Natural killer cell (primary cell): ENCODE measurements around the gene RITA1. TPM values are rescaled to one million over a fixed set of nuclear protein-coding genes. Genes with fewer than 3 reads are reported as not detected.

ENCODE experiments used
- ATAC-seq, 3 donors: fragments of 150-1000 bp in 2 of 3; fragments of 200-7000 bp in 1 of 3; cut with Tn5 transposase; 1 replicate in 1 of 3; 2 replicates in 2 of 3; pipeline ENCODE4 v1.10.0; 2021; ENCODE audit warnings: mild to moderate bottlenecking in 2 of 3, moderate library complexity in 2 of 3
- DNase-seq, 2 donors: peaks; one replicate each; pipeline versions ENCODE4 v3.0.0 to v3.0.0-alpha.2; 2013 to 2021; ENCODE audit warnings: mixed read lengths in 1 of 2
- H3K27ac ChIP-seq: one replicate; pipeline ENCODE4 v1.5.1; 2013; ENCODE audit warnings: mild to moderate bottlenecking, low read length
- H3K27me3 ChIP-seq: one replicate; pipeline ENCODE4 v1.6.1; 2013; ENCODE audit warnings: low read length; ENCODE audit not compliant: control insufficient read depth, insufficient read depth
- H3K36me3 ChIP-seq: one replicate; pipeline ENCODE4 v1.6.1; 2013; ENCODE audit warnings: low read length; ENCODE audit not compliant: control insufficient read depth, insufficient read depth
- H3K4me1 ChIP-seq: one replicate; pipeline ENCODE4 v1.6.1; 2013; ENCODE audit warnings: low read length; ENCODE audit not compliant: control insufficient read depth, insufficient read depth
- H3K4me3 ChIP-seq: one replicate; pipeline ENCODE4 v1.5.1; 2013; ENCODE audit warnings: low read length
- H3K9me3 ChIP-seq: one replicate; pipeline ENCODE4 v1.6.1; 2013; ENCODE audit warnings: low read length; ENCODE audit not compliant: control insufficient read depth, insufficient read depth
- H3K27ac Mint-ChIP-seq, 2 donors: one replicate each; pipeline ENCODE4 v1.8.0; 2022; ENCODE audit warnings: mild to moderate bottlenecking in 2 of 2, mixed read lengths in 2 of 2, moderate library complexity in 1 of 2
- H3K27me3 Mint-ChIP-seq, 2 donors: one replicate each; pipeline ENCODE4 v1.8.0; 2022; ENCODE audit warnings: low read depth in 2 of 2, mixed read lengths in 2 of 2
- H3K36me3 Mint-ChIP-seq: one replicate; pipeline ENCODE4 v1.8.0; 2022; ENCODE audit warnings: mixed read lengths
- H3K4me1 Mint-ChIP-seq, 2 donors: one replicate each; pipeline ENCODE4 v1.8.0; 2022; ENCODE audit warnings: mixed read lengths in 2 of 2
- H3K4me3 Mint-ChIP-seq: one replicate; pipeline ENCODE4 v1.8.0; 2022; ENCODE audit warnings: mild to moderate bottlenecking, moderate library complexity, mixed read lengths
- H3K9me3 Mint-ChIP-seq, 2 donors: one replicate each; pipeline ENCODE4 v1.8.0; 2022; ENCODE audit warnings: mixed read lengths in 2 of 2
- WGBS: methylation state at CpG from one replicate; pipeline ENCODE4 v1.1.7; 2013; ENCODE audit warnings: missing lambda C conversion rate; ENCODE audit not compliant: insufficient coverage; 5-methylcytosine and 5-hydroxymethylcytosine counted together
- intact Hi-C: fragments of 100-400 bp; cut with micrococcal nuclease; formaldehyde crosslinking; loops from one replicate; pipeline ENCODE4 v1.14.2; 2022
- total RNA-seq, 4 donors: library from RNA; stranded (reverse); fragments of 120-200 nt in 1 of 4; gene quantifications; one replicate each; pipeline versions ENCODE4 v1.2.3 to v1.2.4, GENCODE V29; 2013 to 2022
- TF ChIP-seq, protein P1 (sequence below): fragments of 200-600 bp; IDR thresholded peaks from one replicate; pipeline ENCODE4 v1.8.0; 2022; ENCODE audit warnings: antibody characterized with exemption

RITA1 gene
- total RNA-seq, 3 donors from 2014 or later (not counting 1 experiment from before 2014, with no cell fraction given) = 7.7 to 13.8 (median 12.0) TPM

DNA sequence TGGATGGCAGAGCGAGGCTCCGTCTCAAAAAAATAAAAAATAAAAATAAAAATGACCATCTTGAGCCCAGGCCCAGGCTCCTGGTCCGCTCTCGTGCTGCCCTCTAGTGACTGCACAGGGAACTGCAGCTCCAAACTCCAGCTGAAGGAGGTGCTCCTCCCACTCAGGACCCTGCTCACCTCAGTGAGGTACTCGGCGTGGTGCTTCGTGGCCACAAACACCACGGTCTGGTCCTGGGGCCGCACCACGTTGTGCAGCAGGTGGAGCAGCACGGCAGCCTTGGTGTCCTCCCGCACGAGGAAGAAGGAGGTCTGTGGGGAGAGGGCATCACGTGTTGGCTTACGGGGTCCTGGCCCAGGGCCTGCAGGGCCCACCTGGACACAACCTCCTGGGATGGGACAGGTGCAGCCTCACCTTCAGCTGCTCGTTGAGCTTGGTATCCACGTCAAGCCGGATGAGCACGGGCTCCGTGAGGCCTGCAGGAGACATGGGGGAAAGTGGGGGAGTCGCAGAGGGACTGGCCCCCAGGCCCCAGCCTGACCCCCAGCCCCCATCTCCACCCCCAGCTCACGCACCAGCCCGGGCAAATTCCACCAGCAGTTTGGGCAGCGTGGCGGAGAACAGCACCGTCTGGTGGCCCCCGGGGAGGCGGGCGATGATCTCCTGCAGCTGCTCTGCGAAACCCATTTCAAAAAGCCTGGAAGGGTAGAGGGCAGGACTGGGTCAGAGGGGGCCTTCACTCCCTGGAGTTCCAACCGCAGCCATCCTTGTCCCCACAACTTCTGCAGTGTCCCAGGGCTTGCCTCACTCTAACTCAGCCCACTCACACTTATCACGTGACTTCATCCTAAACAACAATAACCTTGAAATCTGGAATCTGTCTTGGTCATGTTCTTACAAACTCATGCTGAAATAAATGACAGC is 10.8 kb upstream of the RITA1 start:
- Mint-ChIP-seq H3K4me1 (peaks cover 5 to 9% of the 10 kb centered on the region in 2 donors), H3K27me3 (no peaks in the 10 kb centered on the region), H3K9me3 (no peaks in the 10 kb centered on the region), H3K4me3 (no peak overlapping the region), H3K36me3 (peaks cover 19% of the 10 kb centered on the region), H3K27ac (peak overlapping the region; percentile 51 to 84)
- no peak overlapping the region for H3K4me3 ChIP-seq
- ATAC-seq (peak; percentile 84 to 98 (median 88)), DNase-seq (peak; percentile 73 to 86)
- H3K4me1 ChIP-seq = no peaks in the 10 kb centered on the region
- no peak overlapping the region for H3K27ac ChIP-seq
- 59% methylated on average over 31 of the region's 32 CpGs for WGBS
- peaks cover 88% of the 10 kb centered on the region for H3K36me3 ChIP-seq
- TF ChIP-seq, protein P1, sequence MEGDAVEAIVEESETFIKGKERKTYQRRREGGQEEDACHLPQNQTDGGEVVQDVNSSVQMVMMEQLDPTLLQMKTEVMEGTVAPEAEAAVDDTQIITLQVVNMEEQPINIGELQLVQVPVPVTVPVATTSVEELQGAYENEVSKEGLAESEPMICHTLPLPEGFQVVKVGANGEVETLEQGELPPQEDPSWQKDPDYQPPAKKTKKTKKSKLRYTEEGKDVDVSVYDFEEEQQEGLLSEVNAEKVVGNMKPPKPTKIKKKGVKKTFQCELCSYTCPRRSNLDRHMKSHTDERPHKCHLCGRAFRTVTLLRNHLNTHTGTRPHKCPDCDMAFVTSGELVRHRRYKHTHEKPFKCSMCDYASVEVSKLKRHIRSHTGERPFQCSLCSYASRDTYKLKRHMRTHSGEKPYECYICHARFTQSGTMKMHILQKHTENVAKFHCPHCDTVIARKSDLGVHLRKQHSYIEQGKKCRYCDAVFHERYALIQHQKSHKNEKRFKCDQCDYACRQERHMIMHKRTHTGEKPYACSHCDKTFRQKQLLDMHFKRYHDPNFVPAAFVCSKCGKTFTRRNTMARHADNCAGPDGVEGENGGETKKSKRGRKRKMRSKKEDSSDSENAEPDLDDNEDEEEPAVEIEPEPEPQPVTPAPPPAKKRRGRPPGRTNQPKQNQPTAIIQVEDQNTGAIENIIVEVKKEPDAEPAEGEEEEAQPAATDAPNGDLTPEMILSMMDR = peak; percentile 97
- intact Hi-C loops = loop anchor here (1.0 kb wide), 1 partner anchor 126 kb away; no protein-coding TSS in a partner anchor
- H3K9me3 ChIP-seq = no peaks in the 10 kb centered on the region
- H3K27me3 ChIP-seq = no peaks in the 10 kb centered on the region

DNA sequence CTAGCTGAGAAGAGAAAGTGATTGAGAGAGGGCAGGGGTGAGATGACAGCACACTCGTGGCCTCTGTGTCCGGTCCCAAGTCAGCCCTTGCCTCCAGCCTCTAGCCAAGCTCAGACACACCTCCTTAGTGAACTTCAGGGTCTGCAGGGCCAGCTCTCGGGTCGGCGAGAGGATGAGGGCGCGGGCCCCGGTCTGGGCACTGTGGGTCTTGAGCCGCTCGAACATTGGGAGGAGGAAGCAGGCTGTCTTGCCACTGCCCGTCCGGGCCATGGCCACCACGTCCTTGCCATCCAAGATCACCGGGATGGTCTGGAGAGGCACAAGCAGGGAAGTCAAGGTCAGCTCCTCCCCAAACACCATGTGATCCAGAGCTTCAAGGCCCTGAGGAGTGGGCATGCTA is 6.5 kb upstream of the RITA1 start:
- peaks cover 60% of the 10 kb centered on the region for H3K36me3 ChIP-seq
- no peaks in the 10 kb centered on the region for H3K27me3 ChIP-seq
- TF ChIP-seq, protein P1 = no peak
- H3K4me1 ChIP-seq = peaks cover 9% of the 10 kb centered on the region
- intact Hi-C loops = no loop called here
- Mint-ChIP-seq H3K9me3 (no peaks in the 10 kb centered on the region), H3K27me3 (no peaks in the 10 kb centered on the region), H3K27ac (no peak overlapping the region), H3K4me1 (peaks cover 12 to 18% of the 10 kb centered on the region in 2 donors), H3K36me3 (no peaks in the 10 kb centered on the region), H3K4me3 (no peak overlapping the region)
- H3K4me3 ChIP-seq = no peak overlapping the region
- WGBS = 97% methylated on average over 14 of the region's 14 CpGs
- H3K27ac ChIP-seq = no peak overlapping the region
- H3K9me3 ChIP-seq = no peaks in the 10 kb centered on the region
- ATAC-seq = no peak
- DNase-seq = no peak

DNA sequence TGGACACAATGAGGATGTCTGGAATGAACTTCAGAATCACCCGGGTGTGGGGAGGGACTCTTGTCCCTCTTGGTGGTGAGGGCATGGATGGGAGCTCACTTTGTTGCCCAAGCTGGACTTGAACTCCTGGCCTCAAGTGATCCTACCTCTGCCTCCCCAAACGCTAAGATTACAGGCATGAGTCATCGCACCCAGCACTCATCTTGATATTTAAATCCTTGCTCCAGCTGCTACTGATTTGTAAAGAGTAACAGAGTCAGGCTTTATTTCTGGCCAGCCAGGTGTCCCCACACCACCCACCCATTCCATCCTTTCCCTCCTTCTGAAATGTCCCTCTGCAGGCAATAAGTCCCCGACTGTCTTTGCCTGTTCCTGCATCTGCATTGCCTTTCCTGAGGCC is 5.2 kb upstream of the RITA1 start:
- no peaks in the 10 kb centered on the region for H3K9me3 ChIP-seq
- H3K27ac ChIP-seq = no peak overlapping the region
- ATAC-seq (no peak), DNase-seq (no peak)
- H3K4me3 Mint-ChIP-seq = no peak overlapping the region
- H3K4me1 Mint-ChIP-seq = peaks cover 15 to 20% of the 10 kb centered on the region in 2 donors
- TF ChIP-seq, protein P1 = no peak
- H3K4me3 ChIP-seq = no peak overlapping the region
- no peaks in the 10 kb centered on the region for H3K36me3 Mint-ChIP-seq
- no peak overlapping the region for H3K27ac Mint-ChIP-seq
- WGBS = 90% methylated on average over 4 of the region's 4 CpGs
- H3K36me3 ChIP-seq = peaks cover 48% of the 10 kb centered on the region
- no peaks in the 10 kb centered on the region for H3K9me3 Mint-ChIP-seq
- intact Hi-C loops = no loop called here
- H3K27me3 Mint-ChIP-seq = no peaks in the 10 kb centered on the region
- H3K27me3 ChIP-seq = no peaks in the 10 kb centered on the region
- peaks cover 16% of the 10 kb centered on the region for H3K4me1 ChIP-seq
